GM12892 (cell line): ENCODE results near the gene TRABD2B.

Source experiments
- POLR2A ChIP-seq: IDR thresholded peaks from 2 replicates; pipeline ENCODE4 v1.6.1; 2011; ENCODE audit warnings: low read depth, low read length, control low read depth
- POLR2AphosphoS5 ChIP-seq: IDR thresholded peaks from 2 replicates; pipeline ENCODE4 v1.6.1; 2011; ENCODE audit warnings: low read depth, low read length, control low read depth

DNA sequence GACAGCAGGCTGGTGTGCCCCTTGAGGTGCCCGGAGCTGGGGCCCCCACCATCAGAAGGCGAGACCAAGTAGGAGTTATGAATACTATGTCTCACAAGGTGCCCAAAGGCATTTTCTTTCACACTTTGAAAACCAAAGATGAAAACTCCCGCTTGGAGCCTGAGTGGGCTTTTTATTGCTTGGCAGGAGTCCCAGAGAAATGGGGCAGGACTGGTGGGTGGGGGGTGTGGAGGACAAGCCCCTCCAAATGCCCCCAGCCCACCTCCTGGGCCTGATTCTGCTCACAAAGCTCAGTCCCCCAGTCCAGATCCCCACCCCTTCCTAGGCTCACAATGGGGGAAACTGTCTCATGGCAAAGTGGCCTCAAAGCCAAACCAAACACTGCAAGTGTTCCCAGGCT is 227.9 kb downstream of the TRABD2B start:
- no peak for TF ChIP-seq POLR2A
- TF ChIP-seq POLR2AphosphoS5 = no peak
